A204.1 (cell line): ENCODE data around the gene STK36.

Source experiments
- FAIRE-seq: peaks from 2 replicates; lab custom pipeline; 2012; peaks lifted over from hg19 to GRCh38; lab: Jason Lieb, UNC

The STK36 gene

DNA sequence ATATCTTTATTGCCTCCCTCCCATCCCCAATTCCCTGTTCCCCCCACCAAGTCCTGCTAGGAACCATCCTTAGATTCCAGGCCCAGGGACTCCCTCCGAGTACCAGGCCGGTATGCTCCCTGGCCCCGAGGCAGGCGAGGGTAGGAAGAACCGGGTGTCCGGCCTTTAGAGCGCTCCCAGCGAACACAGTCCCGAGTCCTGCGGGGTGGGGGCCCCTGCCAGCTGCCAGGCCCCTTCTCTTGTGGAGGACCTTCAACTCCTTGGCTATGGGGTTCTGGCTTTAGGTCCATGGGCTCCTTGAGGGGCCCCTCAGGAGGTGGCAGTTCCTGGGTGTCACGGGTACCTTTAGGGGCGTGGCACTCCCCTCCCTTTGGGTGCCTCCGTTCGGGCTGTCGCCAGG is 8.0 kb upstream of the STK36 start:
- FAIRE-seq = no peak

GRCh38 chr2:218664653-218665052 is 7.2 kb upstream of the STK36 start:
- no peak for FAIRE-seq

GRCh38 chr2:218671097-218671653 is 711 bp upstream of the STK36 start:
- FAIRE-seq = no peak

- no peak for FAIRE-seq
Measured at GRCh38 chr2:218679119-218679518, 7.2 kb downstream of the STK36 start.

GRCh38 chr2:218680061-218680460 is 8.2 kb downstream of the STK36 start:
- FAIRE-seq = no peak

GRCh38 chr2:218687400-218688060 is 15.6 kb downstream of the STK36 start:
- FAIRE-seq = peak; percentile 95

DNA sequence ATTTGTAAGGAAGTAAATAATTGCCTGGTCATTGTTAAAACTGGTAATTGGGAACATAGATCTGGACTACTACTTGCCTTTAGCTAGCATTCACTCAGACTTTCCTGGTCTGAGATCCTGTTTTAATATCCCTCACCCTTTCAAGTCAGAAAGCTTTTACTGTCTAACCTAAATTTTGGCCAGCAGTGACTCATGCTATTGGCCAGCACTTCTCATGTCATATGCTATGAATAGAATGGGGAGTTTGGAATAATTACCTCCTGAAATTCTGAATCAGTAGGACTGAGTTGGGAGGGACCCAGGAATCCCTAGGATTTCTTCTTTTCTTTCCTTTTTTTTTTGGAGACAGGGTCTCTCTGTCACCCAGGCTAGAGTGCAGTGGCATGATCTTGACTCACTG is 19.3 kb downstream of the STK36 start:
- FAIRE-seq = no peak

- FAIRE-seq = no peak
Measured at GRCh38 chr2:218694405-218695145, 22.7 kb downstream of the STK36 start.

GRCh38 chr2:218698885-218699284 is 27.0 kb downstream of the STK36 start:
- FAIRE-seq = no peak

GRCh38 chr2:218701806-218702205 is 29.9 kb downstream of the STK36 start:
- FAIRE-seq = no peak

- FAIRE-seq = no peak
Measured at GRCh38 chr2:218703341-218703740, 31.5 kb downstream of the STK36 start.

- no peak for FAIRE-seq
Measured at GRCh38 chr2:218708086-218708485, 36.2 kb downstream of the STK36 start.

GRCh38 chr2:218709908-218710307 is 38.0 kb downstream of the STK36 start:
- no peak for FAIRE-seq

DNA sequence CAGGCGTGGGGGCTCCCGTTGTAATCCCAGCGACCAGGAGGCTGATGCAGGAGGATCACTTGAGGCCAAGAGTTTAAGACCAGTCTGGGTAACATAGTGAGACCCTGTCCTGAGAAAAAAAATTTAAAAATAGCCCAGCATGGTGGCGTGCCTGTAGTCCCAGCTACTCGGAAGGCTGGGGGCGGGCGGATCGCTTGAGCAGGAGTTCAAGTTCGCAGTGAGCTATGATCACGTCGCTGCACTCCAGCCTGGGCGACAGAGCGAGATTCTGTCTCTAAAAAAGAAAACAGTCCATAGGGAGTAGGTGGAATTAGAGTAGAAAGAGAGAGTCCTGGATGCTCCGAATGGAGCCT is 38.4 kb downstream of the STK36 start:
- no peak for FAIRE-seq

DNA sequence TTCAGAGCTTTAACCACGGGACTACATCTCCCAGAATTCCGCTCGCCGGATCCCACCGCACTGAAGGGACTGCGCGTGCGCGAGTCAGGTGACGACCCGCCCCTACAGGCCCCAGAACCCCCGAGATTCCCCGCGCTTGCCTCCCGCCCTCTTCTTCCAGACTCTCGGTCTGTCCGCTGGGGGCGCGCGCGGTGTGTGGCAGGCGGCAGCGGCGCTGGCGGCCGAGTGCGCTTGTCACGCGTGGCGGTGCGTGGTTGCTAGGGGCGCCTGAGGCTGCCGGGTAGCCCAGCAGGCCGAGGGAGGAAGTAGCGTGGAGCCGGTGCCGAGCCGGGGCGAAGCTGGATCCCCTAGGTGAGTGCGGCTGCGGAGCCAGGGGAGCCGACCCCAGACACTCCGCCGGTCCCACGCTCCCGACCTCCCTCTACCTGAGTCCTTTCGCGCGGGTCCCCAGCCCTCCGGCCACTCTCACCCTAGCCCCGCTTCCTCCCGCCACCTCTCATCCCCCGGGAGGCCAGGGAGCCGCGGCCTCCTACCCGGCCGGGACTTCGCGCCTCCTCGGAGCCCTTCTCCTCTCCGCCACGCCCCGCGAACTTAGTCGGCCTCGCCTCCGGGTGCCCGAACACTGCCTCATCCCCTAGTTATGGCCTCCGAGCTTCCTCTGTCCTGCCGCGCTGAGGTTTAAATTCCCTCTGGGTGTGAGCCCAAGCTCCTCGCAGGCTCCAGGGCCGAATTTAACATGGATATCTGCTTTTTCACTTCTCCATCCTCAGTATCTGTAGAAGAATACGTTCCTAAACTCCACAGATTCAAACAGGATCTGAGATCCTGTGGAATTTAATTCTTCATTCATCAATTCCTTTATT is 39.0 kb downstream of the STK36 start, which contains the start of gene TTLL4:
Gene TTLL4 (plus strand): TSS at position 149 of the 863 bp plus-strand sequence. CDS start 26,842 bp downstream, outside the sequence.
- FAIRE-seq = no peak

- FAIRE-seq = no peak
Measured at GRCh38 chr2:218711550-218711929, 39.7 kb downstream of the STK36 start.

- no peak for FAIRE-seq
Measured at GRCh38 chr2:218713922-218714321, 42.0 kb downstream of the STK36 start.

DNA sequence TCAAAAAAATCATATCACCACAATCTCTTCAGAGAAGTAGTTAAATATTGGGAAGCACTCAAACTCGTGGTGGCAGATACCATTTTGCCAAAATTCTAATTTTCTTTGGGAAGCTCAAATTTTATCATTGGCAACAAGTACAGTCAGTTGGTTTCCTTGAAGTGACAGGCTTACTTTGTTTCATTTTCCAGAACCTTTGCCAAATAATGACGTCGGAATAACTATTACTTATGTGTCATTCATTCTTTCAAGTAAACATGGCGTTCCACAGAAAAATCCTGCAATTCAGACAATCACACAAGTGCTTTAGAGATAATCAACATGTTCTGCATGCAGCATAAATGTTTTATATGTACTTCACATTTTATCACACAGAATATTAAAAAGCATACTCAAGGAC is 44.2 kb downstream of the STK36 start:
- no peak for FAIRE-seq

DNA sequence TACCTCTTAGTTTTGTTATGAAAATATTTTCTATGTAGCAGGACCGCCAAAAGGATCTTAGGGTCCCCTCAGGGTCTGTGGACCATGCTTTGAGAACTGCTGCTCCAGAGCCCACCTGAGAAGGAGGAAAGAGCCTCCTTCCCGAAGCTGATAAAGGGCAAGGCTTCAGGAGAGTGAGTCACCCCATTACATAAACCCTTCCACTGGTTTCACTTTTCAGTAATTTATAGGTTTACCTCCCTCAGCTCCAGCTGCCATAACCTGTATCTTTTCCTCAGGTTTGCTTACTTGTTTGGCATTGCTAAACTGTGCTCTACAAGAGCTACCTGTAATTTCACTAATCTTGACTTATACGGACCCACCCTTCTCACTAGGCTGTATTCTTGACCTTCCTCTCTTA is 45.4 kb downstream of the STK36 start:
- FAIRE-seq = no peak

GRCh38 chr2:218718058-218718457 is 46.2 kb downstream of the STK36 start:
- FAIRE-seq = no peak

DNA sequence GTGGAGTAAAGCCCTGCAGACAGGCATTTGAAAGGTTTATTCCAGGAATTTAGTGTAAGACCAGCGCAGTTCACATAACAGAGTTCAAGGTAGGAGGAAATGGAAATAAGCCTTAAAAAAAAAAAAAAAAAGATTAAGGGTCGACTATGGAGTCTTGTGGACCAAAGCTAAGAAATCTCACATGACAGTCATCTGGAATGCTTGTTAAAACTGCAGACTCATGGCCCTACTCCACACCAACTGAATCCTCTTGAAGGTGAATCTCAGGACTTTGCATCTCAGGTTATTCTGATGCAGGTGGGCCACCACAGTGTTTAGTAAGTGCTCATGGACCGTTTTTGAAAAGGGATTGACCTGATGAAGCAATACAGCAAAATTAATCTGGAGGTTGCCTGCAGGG is 47.6 kb downstream of the STK36 start:
- no peak for FAIRE-seq
